NCI-H1105 (cell line): ENCODE results near the gene DRAXIN.

ENCODE experiments used
- DNase-seq: peaks from one replicate; lab custom pipeline; 2025; lab: John Stamatoyannopoulos, UW

Gene DRAXIN

DNA sequence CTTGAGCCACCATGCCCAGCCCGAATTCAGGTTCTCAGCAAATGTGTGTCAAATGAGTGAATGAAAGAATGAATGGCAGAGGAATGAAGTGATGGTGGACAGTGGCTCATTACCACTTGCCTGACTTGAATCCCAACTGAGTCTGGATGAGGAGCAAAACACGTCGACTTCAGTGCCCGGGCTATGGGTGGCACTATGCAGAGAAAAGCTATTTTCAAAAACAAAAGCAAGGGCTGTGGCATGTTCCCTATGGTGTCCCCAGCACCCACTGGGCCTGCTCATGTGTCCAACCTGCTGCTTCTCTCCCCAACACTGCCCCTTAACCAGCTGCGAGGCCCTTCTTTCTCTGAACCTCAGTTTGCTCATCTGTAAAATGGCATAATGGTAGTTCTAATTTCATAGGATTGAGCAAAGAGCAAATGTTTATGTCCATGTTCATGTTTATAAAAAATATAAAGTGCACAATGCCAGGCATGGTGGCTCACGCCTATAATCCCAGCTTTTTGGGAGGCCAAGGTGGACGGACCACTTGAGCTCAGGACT, 6.2 kb upstream of the DRAXIN start:
- DNase-seq = no peak

DNA sequence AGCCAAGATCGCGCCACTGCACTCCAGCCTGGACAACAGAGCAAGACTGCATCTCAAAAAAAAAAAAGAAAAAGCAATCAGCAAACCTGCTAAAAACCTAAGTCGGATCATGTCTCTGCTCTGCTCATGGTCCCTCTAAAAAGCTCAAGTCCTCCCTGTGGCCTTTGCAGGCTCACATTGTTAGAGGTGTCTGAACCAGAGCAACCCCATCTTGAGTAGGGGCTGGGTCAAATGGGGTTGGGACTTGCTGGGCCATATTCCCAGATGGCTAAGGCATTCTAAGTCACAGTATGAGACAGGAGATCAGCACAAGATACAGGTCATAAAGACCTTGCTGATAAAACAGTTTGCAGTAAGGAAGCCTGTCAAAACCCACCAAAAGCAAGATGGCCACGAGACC, 3.0 kb upstream of the DRAXIN start:
- DNase-seq = no peak

DNA sequence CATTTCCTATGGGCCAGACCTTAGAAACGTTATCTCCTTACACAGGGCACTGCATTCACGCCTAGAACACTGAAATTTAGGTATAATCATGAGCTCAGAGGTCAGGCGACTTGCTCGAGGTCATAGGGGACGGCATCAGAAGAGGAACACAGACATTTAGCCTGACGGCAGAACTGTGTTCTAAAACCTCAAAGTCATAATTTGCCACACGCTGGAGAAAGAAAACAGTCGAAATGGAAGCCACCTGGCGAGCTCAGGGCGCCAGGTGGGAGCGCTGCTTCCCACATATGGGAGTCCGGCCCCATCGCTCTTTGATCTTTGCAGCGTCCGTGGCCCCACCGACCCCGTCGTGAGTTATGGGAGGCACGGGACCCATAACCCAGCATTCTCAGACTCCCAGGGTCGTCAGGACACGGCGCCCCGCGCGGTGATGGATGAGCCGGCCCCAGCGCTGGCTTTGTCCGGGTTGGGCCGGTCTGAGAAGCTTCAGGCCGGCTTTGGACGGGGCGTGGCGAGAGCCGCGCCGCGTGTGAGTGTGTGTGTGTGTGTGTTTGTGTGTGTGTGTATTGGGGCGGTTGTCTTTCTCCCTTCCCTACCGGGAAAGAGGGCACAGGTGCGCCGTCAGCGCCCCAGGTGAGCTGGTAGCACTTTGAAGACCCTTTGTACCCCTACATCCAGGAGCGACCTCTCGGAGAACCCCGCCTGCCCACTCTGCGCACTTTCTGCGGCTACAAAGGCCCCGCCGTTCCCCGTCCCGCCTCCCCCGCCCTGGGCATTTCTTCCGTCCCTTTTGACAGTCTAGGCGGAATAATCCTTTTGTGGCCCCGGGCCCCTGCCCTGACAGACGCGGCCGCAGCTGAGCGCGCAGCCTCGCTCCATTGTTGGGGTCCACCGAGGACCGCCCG, 861 bp upstream of the DRAXIN start:
- DNase-seq = peak; percentile 24

DNA sequence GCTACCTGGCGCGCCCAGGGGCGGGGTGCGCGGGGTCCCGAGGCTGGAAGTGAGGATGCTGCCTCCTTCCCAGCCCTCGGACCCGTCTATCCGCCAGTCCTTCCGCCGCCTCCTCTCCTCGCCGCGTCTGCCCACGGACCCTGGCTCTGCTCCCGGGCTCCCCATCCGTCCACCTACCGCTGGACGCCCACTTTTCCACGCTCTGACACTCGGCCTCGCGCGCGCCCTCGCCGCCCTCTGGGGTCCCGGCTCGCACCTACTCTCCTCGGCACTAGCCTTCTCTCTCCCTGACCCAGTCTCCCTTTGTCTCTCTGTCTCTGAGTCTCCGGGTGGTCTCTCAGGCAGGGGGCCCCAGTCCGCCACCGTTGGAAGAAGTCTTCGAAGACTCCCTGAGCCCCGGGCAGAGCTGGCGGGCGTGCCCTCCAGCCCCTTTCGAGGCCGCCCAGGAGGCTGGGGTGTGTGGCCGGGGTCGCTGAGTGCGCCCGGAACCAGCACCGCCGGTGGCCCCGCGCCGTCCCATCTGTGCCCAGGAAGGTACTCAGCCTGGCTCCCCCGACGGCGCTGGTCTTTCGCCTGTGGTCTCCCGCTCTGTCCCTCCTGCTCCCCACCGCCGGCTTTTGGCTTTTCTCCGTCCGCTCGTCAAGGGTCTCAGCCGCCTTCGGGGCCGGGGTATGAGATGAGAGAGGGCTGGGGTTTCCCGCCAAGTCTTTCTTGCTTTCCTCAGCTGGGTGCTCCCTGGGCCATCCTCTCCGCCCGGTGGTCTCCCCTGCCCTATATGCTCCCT, 610 bp downstream of the DRAXIN start:
- no peak for DNase-seq

DNA sequence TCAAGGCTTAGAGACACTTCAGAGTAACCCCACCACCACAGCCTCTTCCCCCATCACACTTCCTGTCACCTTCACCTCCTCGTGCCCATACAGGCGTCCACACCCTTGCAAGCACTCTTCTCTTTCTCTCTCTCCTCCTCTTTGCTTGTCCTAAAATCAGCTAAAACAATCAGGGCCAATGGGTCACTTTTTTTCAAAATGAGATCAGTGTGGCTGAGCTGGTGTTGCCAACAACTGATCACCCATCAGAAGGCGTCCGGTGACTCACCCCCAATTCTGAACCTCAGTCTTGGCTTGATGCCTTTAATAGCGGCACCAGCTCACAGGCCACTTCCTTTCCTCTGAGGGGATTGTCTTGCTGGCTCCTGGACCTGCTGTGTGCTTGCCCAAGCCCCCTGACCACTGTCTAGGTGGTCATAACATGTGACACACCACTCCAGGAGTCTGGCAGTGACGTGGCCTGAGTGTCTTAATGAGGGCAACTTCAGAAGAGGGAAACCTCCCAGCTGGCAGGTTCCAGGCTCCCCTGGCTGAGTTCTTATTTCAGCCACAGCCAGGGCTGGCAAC, 1.6 kb downstream of the DRAXIN start:
- DNase-seq = no peak

DNA sequence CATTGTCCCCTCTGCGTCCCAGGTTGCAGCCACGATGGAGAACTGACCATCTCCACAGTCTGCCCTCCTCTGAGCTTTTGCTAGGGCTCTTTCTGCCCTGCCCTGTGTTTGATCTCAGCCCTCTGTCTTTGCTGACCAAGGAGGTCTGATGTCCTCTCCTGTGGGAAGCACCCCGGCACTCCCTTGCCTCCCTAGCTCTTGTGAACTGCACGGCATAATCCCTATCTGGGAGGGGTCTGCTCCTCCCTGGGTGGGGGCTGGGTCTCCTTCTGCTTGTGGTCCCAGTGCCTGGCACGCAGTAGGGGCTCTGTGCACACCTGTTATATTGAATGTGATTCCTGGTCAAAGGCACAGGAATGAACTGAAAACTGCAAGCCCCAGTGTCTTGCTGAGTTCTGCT, 2.4 kb downstream of the DRAXIN start:
- DNase-seq = no peak

DNA sequence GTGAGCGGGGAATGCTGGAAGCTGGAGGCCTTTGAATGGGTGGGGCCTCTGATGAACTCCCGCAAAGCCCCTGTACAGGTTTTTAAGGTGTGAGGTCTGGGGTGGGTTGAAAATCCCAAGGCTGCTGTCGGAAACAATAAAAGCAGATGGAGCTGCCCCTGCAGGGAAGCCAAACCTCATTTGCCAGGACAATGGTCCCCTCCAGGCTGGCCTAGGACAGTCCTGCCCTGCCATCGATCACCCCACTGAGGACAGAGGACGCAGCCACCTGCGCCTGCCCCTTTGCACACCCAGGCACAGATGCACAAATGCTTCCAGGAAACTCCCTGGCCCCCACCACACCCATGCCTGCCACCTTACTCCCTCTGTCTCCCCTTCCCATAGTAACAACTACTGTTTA, 4.4 kb downstream of the DRAXIN start:
- no peak for DNase-seq

DNA sequence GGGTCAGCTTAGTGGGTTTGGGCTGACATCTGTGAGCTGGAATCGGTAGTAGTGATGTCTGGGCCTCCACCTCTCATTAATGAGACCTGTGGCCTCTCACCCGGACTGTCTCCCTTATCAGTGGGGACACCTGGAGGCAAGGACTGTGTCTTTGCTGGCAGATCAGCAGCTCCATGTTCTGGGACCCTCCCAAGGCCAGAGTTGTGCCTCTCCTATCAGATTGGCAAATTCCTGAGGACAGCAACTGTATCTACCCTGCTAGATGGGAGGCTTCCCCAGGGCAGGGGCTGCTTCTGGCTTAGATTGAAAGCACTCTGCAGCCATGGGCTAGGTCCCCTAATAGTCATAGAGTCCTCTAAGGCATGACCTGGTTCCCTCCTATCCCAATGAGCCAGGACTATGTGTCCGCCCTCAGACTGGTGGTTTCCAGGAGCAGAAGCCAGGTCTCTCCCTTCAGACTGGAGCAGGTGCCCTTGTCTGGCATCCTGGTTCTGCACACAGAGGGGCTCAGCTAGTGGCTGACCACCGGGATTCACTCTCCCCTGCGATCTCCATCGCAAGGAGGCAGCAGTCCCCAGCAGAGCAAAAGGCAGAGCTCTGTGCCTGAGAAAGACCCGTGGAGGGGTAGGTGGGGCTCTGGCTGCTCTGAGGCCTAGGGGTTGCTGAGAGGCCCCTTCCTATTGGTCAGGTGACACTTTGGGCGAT, 5.8 kb downstream of the DRAXIN start:
- no peak for DNase-seq

DNA sequence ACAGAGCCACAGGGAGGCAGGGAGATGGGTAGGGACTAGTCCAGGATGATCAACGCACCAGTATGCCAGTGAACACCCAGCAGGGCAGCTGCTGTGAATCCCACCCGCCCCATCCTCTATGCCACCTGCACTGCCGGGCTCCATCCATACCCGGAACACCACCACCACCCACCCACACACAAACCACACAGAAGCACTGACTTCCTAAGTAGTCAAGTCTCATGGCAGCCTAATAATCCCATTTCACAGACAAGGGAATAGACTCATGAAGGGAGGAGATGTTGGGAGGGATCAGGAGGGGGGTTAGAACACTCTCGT, 6.3 kb downstream of the DRAXIN start:
- DNase-seq = no peak

DNA sequence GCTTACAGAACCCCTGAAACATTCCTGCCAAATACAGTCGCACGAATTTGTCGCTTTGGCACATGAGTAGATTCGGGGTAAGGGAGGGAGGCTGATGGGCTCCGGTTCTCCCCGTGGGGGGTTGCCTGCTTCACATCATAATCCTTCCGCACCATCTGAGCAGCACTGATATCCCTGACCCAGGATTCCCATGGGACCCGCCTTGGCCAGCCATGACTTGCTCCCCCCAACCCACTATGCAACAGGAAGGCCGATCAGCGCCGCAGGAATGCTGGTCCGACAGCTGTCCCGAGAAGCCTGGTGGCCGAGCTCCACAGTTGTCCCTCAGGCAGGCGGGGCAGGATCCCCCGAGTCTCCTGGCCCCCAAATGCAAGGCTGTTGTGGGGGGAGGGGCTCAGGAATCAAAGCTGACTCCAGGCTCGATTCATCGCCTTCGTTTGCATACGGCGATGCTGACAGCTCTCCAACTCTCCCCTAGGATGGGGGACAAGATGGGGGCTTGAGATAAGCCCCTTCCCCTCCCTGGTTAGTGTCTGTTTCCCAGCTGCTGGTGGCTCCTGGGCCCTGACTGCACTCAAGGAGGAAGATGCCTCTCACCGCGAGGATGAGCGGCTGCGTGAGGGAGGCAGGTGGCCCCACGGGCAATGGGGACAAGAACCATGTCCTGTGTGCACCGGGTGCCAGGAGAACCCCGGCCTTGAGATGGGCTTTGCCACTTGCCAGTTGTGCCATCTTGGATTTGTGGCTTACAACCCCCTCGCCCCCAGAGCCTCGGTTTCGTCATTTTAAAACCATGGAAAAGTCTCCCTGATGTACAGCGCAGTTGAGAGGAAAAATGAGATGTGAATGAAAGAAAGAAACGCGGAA, 9.3 kb downstream of the DRAXIN start:
- DNase-seq = no peak

DNA sequence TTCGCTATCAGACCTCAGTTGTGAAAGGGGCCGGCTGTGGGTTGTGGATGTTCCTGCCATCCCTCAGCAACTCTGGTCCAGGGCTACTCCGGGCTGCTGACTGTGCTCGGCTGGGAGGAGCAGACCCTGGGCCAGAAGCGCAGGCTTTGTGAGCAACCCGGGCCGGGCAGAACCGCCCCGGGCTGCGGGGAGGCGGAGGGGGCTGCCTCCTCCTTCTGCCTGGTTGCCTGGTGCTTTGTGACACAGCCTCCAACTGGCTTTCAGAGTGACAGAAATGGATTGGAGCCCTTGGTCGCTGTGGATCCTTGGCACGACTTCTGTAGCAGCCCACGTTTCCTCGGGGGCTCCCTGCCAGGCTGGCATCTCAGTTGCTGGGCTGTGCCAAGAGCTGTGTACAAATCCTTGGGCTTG, 10.0 kb downstream of the DRAXIN start:
- no peak for DNase-seq

DNA sequence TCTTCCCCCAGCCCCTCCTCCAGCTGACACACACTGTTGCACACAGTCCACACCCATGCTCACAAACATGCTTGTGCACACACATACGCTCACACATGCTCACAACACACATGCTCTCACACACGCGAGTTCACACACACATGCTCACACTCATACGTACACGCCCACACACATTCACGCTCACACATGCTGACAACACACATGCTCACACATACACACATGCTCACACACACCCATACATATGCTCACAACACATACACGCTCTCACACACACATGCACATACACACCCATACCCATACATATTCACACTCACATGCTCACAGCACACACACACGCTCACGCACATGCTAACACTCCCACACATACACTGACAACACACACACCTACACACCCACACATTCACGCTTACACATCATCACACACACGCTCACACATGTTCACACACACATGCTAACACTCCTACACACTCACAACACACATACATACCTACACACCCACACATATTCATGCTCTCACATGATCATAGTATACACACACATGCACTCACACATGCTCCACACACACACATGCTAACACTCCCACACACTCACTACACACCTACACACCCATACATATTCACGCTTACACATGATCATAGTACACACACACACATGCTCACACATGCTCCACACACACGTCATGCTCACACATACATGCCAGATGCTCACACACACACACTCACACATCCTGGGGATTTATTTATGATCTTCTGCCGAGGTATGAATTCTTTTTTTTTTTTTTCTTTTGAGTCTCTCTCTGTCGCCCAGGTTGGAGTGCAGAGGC, 10.7 kb downstream of the DRAXIN start:
- no peak for DNase-seq

DNA sequence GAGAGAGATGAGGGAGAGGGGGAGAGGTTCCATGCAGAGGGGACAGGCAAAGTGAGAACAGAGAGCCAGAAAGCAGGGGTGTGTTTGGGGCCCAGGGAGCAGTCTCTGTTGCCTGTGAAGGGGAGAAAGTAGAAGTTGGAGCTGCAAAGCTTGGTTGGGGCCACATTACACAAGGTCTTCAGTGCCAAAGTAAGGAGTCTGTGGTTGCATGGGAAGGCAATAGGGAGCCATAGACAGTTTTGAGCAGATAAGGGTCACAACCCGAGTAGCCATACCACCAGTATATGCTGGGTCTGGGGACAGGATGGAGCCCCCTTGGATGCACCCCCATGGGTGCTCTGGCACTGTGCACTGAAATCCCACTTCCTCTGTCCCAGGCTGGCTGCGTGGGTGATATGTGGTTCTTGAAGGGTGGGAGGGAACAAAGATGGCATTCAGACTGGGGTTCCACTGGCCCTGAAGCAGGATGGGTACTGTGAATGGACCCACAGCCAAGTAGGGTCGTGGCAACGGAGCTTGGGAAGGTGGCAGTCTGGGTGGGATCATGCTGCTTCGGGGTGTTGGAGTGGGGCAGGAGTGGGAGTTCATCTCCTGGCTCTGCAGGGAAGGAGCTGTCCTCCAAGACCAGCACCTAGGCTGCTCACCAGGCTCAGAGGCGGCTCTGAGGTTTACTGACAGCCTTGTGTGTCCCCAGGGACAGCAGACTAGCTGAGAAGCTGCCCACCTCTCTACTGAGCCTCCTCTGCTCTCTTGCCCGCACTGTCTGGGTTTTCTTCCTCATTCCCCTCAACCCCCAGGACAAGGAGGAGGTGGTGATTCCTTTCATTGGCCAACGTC, 12.1 kb downstream of the DRAXIN start:
- no peak for DNase-seq

DNA sequence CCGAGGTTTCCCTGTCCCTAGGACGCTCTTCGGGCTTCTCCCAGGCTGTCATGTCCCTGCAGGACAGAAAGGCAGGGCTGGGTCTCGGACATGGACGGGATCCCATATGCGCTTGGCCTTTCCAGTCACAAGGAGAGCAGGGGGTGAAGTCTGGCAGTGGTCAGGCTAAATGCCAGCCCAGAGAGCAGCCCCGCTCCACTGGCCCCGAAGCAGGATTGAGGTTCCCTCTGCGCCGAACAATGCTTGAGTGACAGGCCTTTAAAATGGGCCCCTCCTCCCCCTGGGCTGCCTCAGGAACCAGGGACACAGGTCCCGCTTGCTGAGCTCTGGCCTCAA, 12.7 kb downstream of the DRAXIN start:
- DNase-seq = no peak

DNA sequence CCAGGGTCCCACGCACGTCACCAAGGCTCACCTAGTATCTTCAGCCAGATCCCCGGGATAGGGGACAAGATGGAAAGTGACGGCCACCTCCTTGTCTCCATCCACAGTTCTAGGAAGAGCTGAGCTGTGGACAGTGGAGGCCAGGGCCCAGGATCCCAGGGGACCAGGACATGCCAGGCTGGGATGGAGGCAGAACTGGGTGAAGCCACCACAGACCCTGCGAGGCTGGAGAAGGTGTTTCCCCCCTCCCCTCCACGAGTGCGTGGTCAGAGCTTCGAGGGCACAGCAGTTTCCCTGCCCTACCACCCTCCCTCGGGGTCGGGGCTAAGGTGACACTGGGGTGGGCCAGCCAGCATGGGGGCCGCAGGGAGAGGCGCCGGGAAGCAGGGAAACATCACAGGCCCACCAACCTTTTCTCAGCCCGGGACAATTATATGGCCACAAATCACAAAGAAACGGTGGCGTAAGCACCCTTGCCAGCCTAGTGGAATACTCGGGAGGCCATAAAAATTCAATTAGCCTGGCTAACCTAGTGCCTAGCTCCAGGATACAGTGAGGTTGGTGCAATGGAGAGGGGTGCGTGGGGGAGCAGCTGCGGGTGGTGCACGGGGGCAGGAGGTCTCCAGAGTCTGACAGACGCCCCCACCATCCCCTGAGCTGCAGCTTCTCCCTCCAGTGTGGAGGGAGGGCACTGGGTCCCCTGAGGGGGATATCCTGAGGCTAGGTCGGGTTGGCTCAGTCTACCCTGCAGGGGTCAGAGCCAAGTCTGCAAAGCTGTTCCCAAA, 13.4 kb downstream of the DRAXIN start:
- DNase-seq = no peak

DNA sequence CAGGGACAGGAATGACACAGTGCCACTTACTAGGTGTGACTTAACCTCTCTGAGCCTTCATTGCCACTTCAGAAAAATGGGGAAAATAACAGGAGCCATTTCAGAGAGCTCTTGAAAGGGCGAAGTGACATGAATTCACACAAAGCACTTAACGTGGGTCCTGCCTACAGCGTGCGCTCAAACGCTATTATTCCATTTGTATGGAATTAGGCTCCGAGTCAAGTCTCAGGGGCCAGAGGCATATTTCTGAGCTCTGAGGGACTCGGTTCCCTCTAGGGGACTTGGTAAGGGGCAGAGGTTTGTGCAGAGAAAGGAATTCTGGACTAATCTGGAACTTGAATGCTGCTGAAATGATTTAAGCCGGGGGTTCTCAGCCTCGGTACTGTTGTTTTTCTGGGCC, 14.1 kb downstream of the DRAXIN start:
- DNase-seq = no peak

DNA sequence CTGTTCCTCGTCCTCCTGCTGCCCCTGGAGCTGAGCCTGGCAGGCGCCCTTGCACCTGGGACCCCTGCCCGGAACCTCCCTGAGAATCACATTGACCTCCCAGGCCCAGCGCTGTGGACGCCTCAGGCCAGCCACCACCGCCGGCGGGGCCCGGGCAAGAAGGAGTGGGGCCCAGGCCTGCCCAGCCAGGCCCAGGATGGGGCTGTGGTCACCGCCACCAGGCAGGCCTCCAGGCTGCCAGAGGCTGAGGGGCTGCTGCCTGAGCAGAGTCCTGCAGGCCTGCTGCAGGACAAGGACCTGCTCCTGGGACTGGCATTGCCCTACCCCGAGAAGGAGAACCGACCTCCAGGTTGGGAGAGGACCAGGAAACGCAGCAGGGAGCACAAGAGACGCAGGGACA, 14.8 kb downstream of the DRAXIN start:
- DNase-seq = no peak

DNA sequence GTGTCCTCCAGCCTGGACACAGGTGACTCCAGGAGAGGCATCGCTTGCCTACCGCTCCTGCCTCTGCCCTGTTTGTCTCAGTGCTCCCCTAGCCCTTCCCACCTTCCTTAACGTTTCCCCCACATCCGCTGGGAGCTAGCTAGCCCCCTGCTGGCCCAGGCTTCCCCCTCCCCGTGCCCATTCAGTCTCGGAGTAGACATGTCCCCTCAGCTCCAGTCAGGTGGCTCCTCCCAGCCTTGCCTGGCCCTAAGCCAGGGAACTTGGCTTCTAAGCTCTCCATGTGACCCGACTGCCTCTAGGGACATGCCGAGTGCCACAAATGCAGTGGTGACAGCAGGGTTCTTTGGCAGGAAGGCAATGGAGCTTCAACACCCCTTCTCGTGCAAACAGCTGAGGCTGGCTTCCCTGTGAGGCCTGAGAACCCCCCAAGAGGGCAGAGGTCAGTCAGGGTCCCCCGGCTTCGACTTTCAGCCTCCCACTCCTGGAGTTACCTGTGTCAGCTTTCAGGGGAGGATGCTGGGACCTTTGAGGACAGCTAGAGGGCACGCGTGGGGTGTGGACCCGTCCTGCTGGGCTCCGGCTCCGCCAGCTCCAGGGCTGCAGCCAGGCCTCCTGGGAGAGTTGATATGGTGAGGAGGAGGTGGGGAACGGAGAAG, 16.2 kb downstream of the DRAXIN start:
- DNase-seq = peak; percentile 93
